ENCODE measurements around the gene CLRN3. TPM values are rescaled to one million over a fixed set of nuclear protein-coding genes. Genes with fewer than 3 reads are reported as not detected.

Gene CLRN3
- total and polyA plus RNA-seq, 2 donors (not counting 1 experiment from before 2014, with no cell fraction given), result not detected

- Histone ChIP-seq H3K4me3 (ENCODE audit: control extremely low read depth in 1 of 5, extremely low read depth in 1 of 5, insufficient read depth in 1 of 5, low read depth in 2 of 5, low read length in 4 of 5) (no peak overlapping the region), H3K4me2 (replicated peaks; ENCODE audit: low read depth, low read length, poor library complexity, severe bottlenecking) (no peak overlapping the region), H3K36me3 (replicated peaks in 1 of 2; ENCODE audit: control extremely low read depth in 1 of 2, control insufficient read depth in 1 of 2, extremely low read depth in 1 of 2, insufficient read depth in 2 of 2, low read length in 1 of 2) (no peaks in the 10 kb centered on the region), H4K20me1 (ENCODE audit: control insufficient read depth, insufficient read depth, low read length, poor library complexity, severe bottlenecking) (no peaks in the 10 kb centered on the region), H3K79me2 (ENCODE audit: control insufficient read depth, insufficient read depth, low read length) (no peaks in the 10 kb centered on the region), H3K27me3 (replicated peaks in 1 of 4; ENCODE audit: control extremely low read depth in 1 of 4, control insufficient read depth in 3 of 4, insufficient read depth in 4 of 4, low read length in 3 of 4) (peaks cover 0 to 8% (median 0%) of the 10 kb centered on the region in 4 experiments), H3K9ac (ENCODE audit: low read length) (no peak overlapping the region), H3K4me1 (ENCODE audit: control insufficient read depth in 2 of 2, insufficient read depth in 2 of 2, low read length in 2 of 2) (no peaks in the 10 kb centered on the region), H3K27ac (ENCODE audit: low read length in 2 of 2) (no peak overlapping the region), H3K9me3 (ENCODE audit: control extremely low read depth in 1 of 3, control insufficient read depth in 2 of 3, insufficient read depth in 1 of 3, low read length in 2 of 3) (peaks cover 0 to 7% (median 0%) of the 10 kb centered on the region in 3 donors), H2AFZ (ENCODE audit: insufficient read depth, low read depth, low read length, poor library complexity, severe bottlenecking) (no peak overlapping the region)
- 83% methylated on average over 9 of the region's 11 CpGs for WGBS (ENCODE audit: insufficient coverage)
- Mint-ChIP-seq H3K27ac (no peak overlapping the region), H3K27me3 (peaks cover 12% of the 10 kb centered on the region), H3K4me1 (no peaks in the 10 kb centered on the region), H3K9me3 (ENCODE audit: insufficient read depth) (peaks cover 4% of the 10 kb centered on the region), H3K4me3 (no peak overlapping the region)
- intact Hi-C loops (cut with micrococcal nuclease), result no loop called here
- no peak for TF ChIP-seq EZH2 (IDR thresholded peaks at IDR 0.05; ENCODE audit: borderline replicate concordance, insufficient read depth, low read depth, low read length, poor library complexity, severe bottlenecking)
- ATAC-seq (ENCODE audit: low read depth), result no peak
- CTCF ChIA-PET, result no interaction called here
- DNase-seq, result no peak
- POLR2A ChIA-PET, result no interaction called here
Measured at GRCh38 chr10:127873901-127874470, 18.8 kb downstream of the CLRN3 start.

GRCh38 chr10:127872871-127873600 is 19.7 kb downstream of the CLRN3 start:
- H3K36me3 ChIP-seq (replicated peaks in 1 of 2; ENCODE audit: control extremely low read depth in 1 of 2, control insufficient read depth in 1 of 2, extremely low read depth in 1 of 2, insufficient read depth in 2 of 2, low read length in 1 of 2), result no peaks in the 10 kb centered on the region
- peaks cover 0 to 8% (median 0%) of the 10 kb centered on the region in 4 experiments for H3K27me3 ChIP-seq (replicated peaks in 1 of 4; ENCODE audit: control extremely low read depth in 1 of 4, control insufficient read depth in 3 of 4, insufficient read depth in 4 of 4, low read length in 3 of 4)
- no peak for ATAC-seq (ENCODE audit: low read depth)
- no peak overlapping the region for H3K4me3 Mint-ChIP-seq
- CTCF ChIA-PET, result no interaction called here
- no peak overlapping the region for H3K27ac ChIP-seq (ENCODE audit: low read length in 2 of 2)
- 74% methylated on average over 7 of the region's 12 CpGs for WGBS (ENCODE audit: insufficient coverage)
- peaks cover 0 to 10% (median 0%) of the 10 kb centered on the region in 3 donors for H3K9me3 ChIP-seq (ENCODE audit: control extremely low read depth in 1 of 3, control insufficient read depth in 2 of 3, insufficient read depth in 1 of 3, low read length in 2 of 3)
- intact Hi-C loops (cut with micrococcal nuclease), result no loop called here
- DNase-seq, result no peak
- H3K9ac ChIP-seq (ENCODE audit: low read length), result no peak overlapping the region
- H3K4me2 ChIP-seq (replicated peaks; ENCODE audit: low read depth, low read length, poor library complexity, severe bottlenecking), result no peak overlapping the region
- H3K79me2 ChIP-seq (ENCODE audit: control insufficient read depth, insufficient read depth, low read length), result no peaks in the 10 kb centered on the region
- no peak overlapping the region for H3K4me3 ChIP-seq (ENCODE audit: control extremely low read depth in 1 of 5, extremely low read depth in 1 of 5, insufficient read depth in 1 of 5, low read depth in 2 of 5, low read length in 4 of 5)
- POLR2A ChIA-PET, result no interaction called here
- TF ChIP-seq EZH2 (IDR thresholded peaks at IDR 0.05; ENCODE audit: borderline replicate concordance, insufficient read depth, low read depth, low read length, poor library complexity, severe bottlenecking) (no peak), CTCF (IDR thresholded peaks at IDR 0.05) (no peak)
- H3K27me3 Mint-ChIP-seq, result peaks cover 18% of the 10 kb centered on the region
- no peaks in the 10 kb centered on the region for H3K4me1 Mint-ChIP-seq
- H4K20me1 ChIP-seq (ENCODE audit: control insufficient read depth, insufficient read depth, low read length, poor library complexity, severe bottlenecking), result no peaks in the 10 kb centered on the region
- H3K9me3 Mint-ChIP-seq (ENCODE audit: insufficient read depth), result peaks cover 7% of the 10 kb centered on the region
- no peak overlapping the region for H2AFZ ChIP-seq (ENCODE audit: insufficient read depth, low read depth, low read length, poor library complexity, severe bottlenecking)
- no peaks in the 10 kb centered on the region for H3K4me1 ChIP-seq (ENCODE audit: control insufficient read depth in 2 of 2, insufficient read depth in 2 of 2, low read length in 2 of 2)
- H3K27ac Mint-ChIP-seq, result no peak overlapping the region

Data from B cell (primary cell).